Colonic mucosa (tissue), 4 donors: ENCODE data around the gene FAAP100. TPM values are rescaled to one million over a fixed set of nuclear protein-coding genes. Genes with fewer than 3 reads are reported as not detected.

ENCODE experiments used
- DNase-seq: peaks from one replicate; pipeline ENCODE4 v3.0.0-alpha.2; 2020
- H3K27ac ChIP-seq: fragments of 200-600 bp; one replicate; pipeline ENCODE4 v1.8.0; 2021
- H3K27me3 ChIP-seq: fragments of 200-600 bp; one replicate; pipeline ENCODE4 v1.8.0; 2021
- H3K36me3 ChIP-seq: fragments of 200-600 bp; one replicate; pipeline ENCODE4 v1.8.0; 2021
- H3K4me1 ChIP-seq: fragments of 200-600 bp; one replicate; pipeline ENCODE4 v1.8.0; 2021; ENCODE audit warnings: mild to moderate bottlenecking
- H3K4me3 ChIP-seq: fragments of 200-600 bp; one replicate; pipeline ENCODE4 v1.8.0; 2021
- H3K9ac ChIP-seq, 2 donors: one replicate each; pipeline ENCODE4 v1.7.0; 2013; ENCODE audit warnings: control low read depth in 2 of 2, low read depth in 2 of 2, low read length in 2 of 2
- H3K9me3 ChIP-seq: fragments of 200-600 bp; one replicate; pipeline ENCODE4 v1.8.0; 2021
- CTCF ChIP-seq: fragments of 200-600 bp; IDR thresholded peaks from one replicate; pipeline ENCODE4 v1.8.0; 2022; ENCODE audit warnings: antibody characterized with exemption, mild to moderate bottlenecking
- intact Hi-C: fragments of 100-400 bp; cut with DNase I; formaldehyde crosslinking; loops from one replicate; pipeline ENCODE4 v1.14.1; 2022
- total RNA-seq, 2 donors: library from RNA; stranded (reverse); fragmentation: NEBNext Ultra II Directional in 1 of 2; extraction: Animal tissue kit (Norgen Biotek cat#: 25700) in 1 of 2; gene quantifications; one replicate each; pipeline ENCODE4 v1.2.1, GENCODE V29; 2021
- donor health status: healthy.
- donor health status: DM: no; HTN: no; CAD: no.
- donor health status: DM: no; HTN: no; CAD: no.

Gene FAAP100
- total RNA-seq, 2 donors from 2014 or later = 16.5 to 34.3 TPM

GRCh38 chr17:81500047-81500446 is 52.1 kb downstream of the FAAP100 start:
- Histone ChIP-seq H3K9ac (no peak overlapping the region), H3K27me3 (no peaks in the 10 kb centered on the region), H3K9me3 (no peaks in the 10 kb centered on the region), H3K4me1 (no peaks in the 10 kb centered on the region), H3K27ac (no peak overlapping the region), H3K4me3 (no peak overlapping the region), H3K36me3 (no peaks in the 10 kb centered on the region)
- DNase-seq = no peak
- intact Hi-C loops = no loop called here
- TF ChIP-seq CTCF = no peak

GRCh38 chr17:81499601-81499970 is 52.6 kb downstream of the FAAP100 start:
- TF ChIP-seq CTCF = no peak
- no peak overlapping the region for H3K9ac ChIP-seq
- H3K27me3 ChIP-seq = no peaks in the 10 kb centered on the region
- no peaks in the 10 kb centered on the region for H3K36me3 ChIP-seq
- no peak overlapping the region for H3K27ac ChIP-seq
- no peak for DNase-seq
- no peak overlapping the region for H3K4me3 ChIP-seq
- intact Hi-C loops = no loop called here
- no peaks in the 10 kb centered on the region for H3K4me1 ChIP-seq
- no peaks in the 10 kb centered on the region for H3K9me3 ChIP-seq

GRCh38 chr17:81498953-81499600 is 53.1 kb downstream of the FAAP100 start:
- TF ChIP-seq CTCF = no peak
- no peak for DNase-seq
- H3K27me3 ChIP-seq = no peaks in the 10 kb centered on the region

GRCh38 chr17:81494626-81495377 is 57.4 kb downstream of the FAAP100 start:
- no peak overlapping the region for H3K4me3 ChIP-seq
- intact Hi-C loops = no loop called here

More at GRCh38 chr17:81498953-81499600, 53.1 kb downstream of the FAAP100 start:
- H3K4me3 ChIP-seq = no peak overlapping the region
- H3K4me1 ChIP-seq = no peaks in the 10 kb centered on the region
- no peak overlapping the region for H3K27ac ChIP-seq
- intact Hi-C loops = no loop called here
- H3K36me3 ChIP-seq = no peaks in the 10 kb centered on the region
- H3K9me3 ChIP-seq = no peaks in the 10 kb centered on the region
- H3K9ac ChIP-seq = no peak overlapping the region

More at GRCh38 chr17:81494626-81495377, 57.4 kb downstream of the FAAP100 start:
- TF ChIP-seq CTCF = no peak
- no peak overlapping the region for H3K9ac ChIP-seq
- H3K27me3 ChIP-seq = no peaks in the 10 kb centered on the region
- DNase-seq = no peak
- no peak overlapping the region for H3K27ac ChIP-seq
- no peaks in the 10 kb centered on the region for H3K4me1 ChIP-seq
- no peaks in the 10 kb centered on the region for H3K9me3 ChIP-seq
- no peaks in the 10 kb centered on the region for H3K36me3 ChIP-seq
